Stimulated activated CD8-positive, alpha-beta memory T cell treated with anti-CD3 and anti-CD28 coated beads, Interleukin-15, amount 100 ng/mL, for 1 hour (primary cell): Measurements from ENCODE around the gene PTPN14.
"Not testable (repeated sequence)": the region's sequence is repeated elsewhere in the genome, so short reads cannot be mapped to it uniquely, and the experiment has no call there.

Experiments used
- DNase-seq: peaks from one replicate; pipeline ENCODE4 v3.0.0-alpha.2; 2020; ENCODE audit warnings: low read depth

Gene PTPN14

DNA sequence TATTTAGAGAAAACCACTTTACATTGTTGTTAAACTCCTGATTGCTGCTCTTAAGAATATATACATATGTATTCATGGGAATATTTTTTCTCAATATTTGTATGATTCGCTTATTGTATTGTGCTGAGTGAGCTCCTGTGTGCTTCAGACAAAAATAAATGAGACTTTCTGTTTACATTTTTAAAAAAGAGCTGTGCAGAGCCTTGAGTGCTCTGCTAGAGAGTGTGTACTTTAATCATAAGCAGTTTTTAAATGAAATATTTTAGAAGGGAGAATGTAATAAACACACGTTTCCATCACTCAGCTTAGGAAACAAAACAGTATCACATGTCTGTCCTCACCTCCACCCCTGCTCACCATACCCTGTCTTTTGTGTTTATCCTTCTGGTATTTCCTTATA, 9.7 kb downstream of the PTPN14 start:
- no peak for DNase-seq

DNA sequence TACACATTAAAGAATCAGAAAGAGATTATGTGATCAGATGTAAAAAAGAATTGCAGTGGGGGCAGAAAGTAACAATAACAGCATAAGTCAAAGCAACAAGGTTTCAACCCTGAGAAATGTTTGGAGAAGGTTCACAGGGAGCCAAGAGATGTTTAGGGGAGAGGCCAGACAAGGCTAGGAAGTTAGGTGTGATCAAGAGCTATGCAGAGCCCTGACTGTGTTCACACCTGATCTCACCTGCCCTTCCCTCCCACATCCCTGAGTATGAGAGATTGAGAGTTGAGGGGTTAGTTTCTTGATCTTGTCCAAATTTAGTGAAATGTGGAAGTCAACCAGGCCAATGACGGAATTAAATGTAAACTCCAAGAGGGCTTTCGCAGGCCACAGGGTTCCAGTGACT, 10.2 kb downstream of the PTPN14 start:
- no peak for DNase-seq

GRCh38 chr1:214540324-214540723, 11.1 kb downstream of the PTPN14 start:
- DNase-seq: no peak

- DNase-seq: no peak
Measured at GRCh38 chr1:214538496-214538895, 12.9 kb downstream of the PTPN14 start.

GRCh38 chr1:214537872-214538473, 13.4 kb downstream of the PTPN14 start:
- DNase-seq: no peak

DNA sequence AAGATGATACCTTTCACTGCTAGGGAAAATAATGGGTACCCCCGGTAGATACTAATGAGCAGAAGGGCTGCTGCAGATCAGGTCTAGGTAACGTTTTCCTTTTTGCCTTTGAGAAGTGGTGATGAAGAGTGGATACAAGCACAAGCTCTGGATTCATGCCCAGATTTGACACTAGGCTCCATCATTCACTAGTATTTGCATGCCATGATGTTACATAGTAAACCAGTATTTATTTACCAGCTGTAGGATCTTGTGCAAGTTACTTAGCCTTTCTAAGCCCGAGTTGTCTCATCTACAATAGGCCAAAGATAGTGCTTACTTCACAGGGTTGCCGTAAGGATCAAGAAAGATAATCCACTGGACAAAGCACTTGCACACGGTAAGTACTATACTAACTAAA, 14.2 kb downstream of the PTPN14 start:
- no peak for DNase-seq

GRCh38 chr1:214532070-214532469, 19.3 kb downstream of the PTPN14 start:
- DNase-seq: no peak

DNA sequence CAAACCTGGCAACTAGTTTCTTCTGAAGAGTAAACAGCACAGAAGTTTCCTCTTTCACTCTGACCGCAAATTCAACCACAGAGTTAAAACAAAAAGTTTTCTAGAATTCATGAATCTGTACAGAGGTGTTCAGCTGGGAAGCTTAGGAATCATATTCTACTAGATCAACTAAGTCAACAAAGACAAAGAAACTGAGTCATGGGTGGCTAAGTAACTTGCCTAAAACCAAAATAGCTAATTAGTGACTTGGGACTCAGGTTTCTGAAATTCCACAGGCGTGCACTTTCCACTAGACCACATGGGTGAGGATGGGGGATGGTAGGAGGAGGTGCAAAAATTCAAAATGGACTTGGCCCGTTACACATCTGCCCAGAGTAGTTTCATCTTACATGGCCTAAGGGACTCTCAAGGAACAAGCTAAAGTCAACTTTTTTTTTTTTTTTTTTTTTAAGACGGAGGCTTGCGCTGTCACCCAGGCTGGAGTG, 25.8 kb downstream of the PTPN14 start:
- no peak for DNase-seq

DNA sequence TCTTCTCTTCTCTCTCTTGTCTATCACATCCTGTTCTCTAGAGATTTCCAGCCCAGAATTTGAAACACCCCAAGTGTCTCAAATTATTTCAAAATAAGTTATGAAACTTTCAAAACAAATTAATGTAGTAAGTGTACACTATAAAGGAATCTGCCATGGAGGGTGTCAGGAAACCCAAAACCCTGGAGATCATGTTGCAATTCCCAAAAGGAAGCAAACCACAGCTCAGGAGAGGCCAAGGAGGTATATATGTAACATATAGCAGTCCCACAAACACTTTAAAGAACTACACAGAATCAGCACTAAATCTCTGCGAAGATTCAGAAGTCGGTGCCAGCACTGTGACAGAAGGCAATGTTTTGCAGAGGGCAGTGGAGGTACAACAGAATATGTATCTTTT, 26.6 kb downstream of the PTPN14 start:
- DNase-seq: no peak

GRCh38 chr1:214523124-214523824, 28.1 kb downstream of the PTPN14 start:
- DNase-seq: no peak

DNA sequence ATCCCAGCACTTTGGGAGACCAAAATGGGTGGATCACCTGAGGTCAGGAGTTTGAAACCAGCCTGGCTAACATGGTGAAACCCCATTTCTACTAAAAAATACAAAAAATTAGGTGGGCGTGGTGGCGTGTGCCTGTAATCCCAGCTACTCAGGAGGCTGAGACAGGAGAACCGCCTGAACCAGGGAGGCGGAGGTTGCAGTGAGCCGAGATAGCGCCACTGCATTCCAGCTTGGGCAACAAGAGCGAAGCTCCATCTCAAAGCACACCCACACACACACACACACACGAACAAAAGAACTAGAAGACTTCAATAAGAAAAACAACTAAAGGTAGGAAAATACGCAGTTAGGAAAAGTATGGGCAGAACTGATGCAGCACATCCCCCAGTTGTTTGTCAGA, 29.9 kb downstream of the PTPN14 start:
- DNase-seq: not testable (repeated sequence)

GRCh38 chr1:214520544-214521165, 30.7 kb downstream of the PTPN14 start:
- DNase-seq: no peak

DNA sequence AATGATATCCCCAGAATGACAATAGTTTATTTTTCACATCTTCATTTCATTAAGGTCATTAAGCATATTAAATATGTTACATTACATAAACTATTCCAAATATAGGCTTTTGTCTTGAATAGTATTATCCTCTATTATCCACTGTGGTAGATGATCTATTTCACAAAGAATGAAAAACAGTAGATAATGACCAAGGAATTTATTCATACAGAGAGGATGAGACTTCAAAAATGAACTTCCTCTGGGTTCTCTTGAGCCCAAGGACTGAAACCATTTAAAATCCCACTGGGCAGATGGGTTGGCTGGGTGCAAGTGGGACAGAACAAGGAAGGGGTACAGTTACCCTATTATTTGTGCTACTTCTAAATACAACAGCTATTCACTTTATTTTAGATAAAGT, 33.0 kb downstream of the PTPN14 start:
- DNase-seq: no peak

DNA sequence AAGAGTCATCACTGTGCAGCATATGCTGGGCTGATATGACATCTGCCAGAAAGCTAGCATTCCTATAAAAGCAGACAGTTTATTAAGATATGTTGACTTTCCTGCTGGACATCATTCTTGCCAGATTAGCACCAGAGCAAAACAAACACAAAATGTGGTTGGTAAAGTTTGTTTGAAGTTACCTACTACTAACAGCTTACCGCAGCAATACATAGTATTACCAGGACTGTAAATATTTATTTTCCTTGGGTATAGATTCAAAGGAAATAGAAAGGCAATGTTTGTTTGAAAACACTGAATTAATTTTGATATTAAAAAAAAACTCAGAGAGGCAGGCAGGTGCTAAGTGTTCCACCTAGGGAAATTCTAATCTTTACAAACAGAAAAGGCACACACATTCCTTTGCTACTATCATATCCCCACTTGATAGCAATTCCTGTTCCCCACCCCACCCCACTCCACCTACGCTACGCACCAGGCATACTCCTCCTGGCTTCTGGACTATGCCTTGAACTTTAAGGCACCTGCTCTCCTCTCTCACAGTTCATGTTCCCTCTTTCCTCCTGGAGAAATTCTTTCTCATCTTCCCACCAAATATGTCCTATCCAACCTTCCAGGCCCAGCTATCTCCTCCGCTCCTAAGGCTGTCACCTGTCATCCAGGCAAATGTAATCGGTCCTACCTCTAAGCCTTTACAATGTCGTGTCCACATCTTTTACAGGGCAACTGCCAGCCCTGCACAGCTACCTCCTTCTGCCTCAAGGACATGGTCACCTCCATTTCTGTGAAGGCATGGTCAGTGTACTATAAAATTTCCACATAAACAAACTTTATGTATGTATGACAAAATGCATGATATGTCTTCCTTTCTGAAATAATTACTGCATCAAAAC, 34.7 kb downstream of the PTPN14 start:
- no peak for DNase-seq

DNA sequence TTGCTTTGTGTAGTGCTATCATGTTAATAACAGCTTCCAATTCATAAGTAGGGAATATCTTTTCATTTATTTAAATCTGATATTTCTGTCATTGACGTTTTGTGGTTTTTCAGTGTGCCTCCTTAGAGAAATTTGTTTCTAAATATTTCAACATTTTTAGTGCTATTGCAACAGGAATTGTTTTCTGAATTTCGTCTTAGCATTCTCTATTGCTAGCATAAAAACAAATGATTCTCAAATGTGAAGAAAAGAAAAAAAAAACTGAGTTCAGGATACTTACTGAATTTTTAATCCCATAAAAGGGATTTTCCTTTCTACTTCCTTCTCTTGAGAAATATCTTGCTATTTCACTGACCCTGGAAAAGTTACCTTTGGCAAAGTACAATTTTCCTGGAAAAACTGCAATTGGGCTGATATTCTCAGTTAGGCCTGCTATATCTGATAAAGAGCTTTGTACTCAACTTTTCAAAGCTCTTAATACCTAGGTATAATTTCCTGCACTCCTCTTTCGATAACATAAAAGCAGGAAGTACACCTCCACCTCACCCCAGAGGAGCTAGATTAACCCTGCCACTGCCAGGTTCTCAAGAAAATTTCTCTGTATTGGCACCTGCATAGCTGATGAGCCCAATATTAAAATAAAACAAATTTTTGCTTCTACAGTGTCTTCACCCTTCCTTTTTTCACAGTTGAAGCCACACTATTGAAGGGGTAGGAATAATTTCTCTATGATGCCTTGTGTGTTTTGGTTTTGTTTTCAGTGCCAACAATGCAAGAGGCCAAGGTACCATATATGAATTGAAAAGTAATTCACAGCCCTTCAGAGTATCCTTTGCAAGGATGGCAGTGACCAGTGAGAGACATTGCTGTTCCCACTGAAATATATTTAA, 35.6 kb downstream of the PTPN14 start:
- no peak for DNase-seq

DNA sequence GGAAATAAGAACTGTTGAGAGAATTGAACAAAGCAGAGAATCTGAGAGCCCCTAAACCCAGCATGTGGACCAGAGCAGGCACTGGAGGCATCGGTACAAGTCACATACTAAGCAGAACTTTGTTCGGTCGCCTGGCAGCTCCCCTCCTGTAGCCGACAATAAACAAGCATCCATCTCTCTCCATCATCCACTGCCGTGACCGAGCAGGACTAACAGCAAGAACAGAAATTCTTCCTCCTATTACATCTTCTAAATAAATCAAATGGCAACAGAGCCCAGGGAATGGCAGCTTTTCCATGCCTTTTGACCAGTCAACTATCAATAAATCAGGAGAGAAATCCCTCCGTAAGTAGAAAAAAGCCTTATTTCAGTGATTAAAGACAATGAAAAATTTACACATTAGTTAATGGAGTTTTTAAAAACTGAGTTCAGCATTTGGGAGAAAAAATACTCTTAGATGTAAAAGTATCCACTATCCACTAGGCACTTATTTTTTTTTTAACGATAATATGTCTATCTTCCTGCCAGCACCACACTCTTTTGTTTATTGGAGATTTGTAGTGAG, 36.5 kb downstream of the PTPN14 start:
- no peak for DNase-seq

GRCh38 chr1:214514032-214514818, 37.2 kb downstream of the PTPN14 start:
- DNase-seq: no peak

DNA sequence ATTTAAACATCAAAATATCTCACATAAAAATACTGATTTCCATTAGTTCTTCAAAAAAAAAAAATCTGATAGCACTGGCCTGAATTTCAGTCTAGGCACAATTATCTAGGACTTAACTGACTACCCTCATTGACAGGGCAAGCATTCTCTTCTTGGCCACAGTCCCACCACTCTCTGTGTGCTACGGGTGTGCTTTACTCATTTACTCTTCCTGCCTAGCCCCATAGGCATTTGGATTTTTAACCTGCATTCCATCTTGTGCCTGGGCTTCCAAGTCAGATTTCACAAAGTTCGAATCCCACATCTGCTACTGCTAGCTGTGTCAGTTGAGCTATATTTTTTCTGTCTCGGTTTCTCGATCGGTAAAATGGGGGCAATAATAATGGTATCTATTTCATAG, 38.0 kb downstream of the PTPN14 start:
- DNase-seq: no peak

DNA sequence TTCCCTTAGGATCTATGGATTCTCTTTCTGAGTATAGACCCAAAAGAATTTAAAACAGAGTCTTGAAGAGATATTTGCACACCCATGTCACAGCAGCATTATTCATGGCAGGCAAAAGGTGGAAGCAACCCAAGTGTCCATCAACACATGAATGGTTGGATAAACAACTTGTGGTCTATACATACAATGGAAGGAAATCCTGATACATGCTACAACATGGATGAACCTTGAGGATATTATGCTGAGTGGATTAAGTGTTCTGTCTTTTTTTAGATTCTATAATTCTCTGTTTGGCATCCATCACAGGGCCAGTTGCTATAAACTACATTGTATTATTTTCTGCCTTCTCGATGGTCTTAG, 39.8 kb downstream of the PTPN14 start:
- DNase-seq: no peak

GRCh38 chr1:214510914-214511638, 40.3 kb downstream of the PTPN14 start:
- no peak for DNase-seq
